Right cardiac atrium (tissue), 5 donors: Measurements from ENCODE around the gene TFR2. TPM values are rescaled to one million over a fixed set of nuclear protein-coding genes. Genes with fewer than 3 reads are reported as not detected.

Experiments
- ATAC-seq, 2 donors: fragments of 200-7000 bp; cut with Tn5 transposase; one replicate each; pipeline versions ENCODE4 v1.8.0 to v1.9.1; 2020; ENCODE audit warnings: moderate library complexity in 2 of 2, mild to moderate bottlenecking in 1 of 2
- DNase-seq, 3 donors: peaks; one replicate each; pipeline ENCODE4 v3.0.0-alpha.2; 2020
- H3K27ac ChIP-seq: one replicate; pipeline ENCODE4 v1.5.1; 2013; ENCODE audit warnings: mild to moderate bottlenecking, low read length, control low read depth, moderate library complexity
- H3K27me3 ChIP-seq: one replicate; pipeline ENCODE4 v1.6.1; 2013; ENCODE audit not compliant: control insufficient read depth, insufficient read depth
- H3K4me1 ChIP-seq: one replicate; pipeline ENCODE4 v1.6.1; 2013; ENCODE audit warnings: low read length; ENCODE audit not compliant: control insufficient read depth, insufficient read depth
- H3K4me3 ChIP-seq: one replicate; pipeline ENCODE4 v1.5.1; 2013; ENCODE audit warnings: low read length, control low read depth
- H3K9me3 ChIP-seq: one replicate; pipeline ENCODE4 v1.6.1; 2013; ENCODE audit warnings: low read length; ENCODE audit not compliant: control insufficient read depth
- WGBS: extraction: QIAGEN DNeasy Blood & Tissue Kit; methylation state at CpG from one replicate; pipeline ENCODE4 v1.1.7; 2013; 5-methylcytosine and 5-hydroxymethylcytosine counted together
- intact Hi-C, 4 donors: fragments of 100-400 bp; cut with DNase I; formaldehyde crosslinking; loops; one replicate each; pipeline versions ENCODE4 v1.11.0 to v1.14.0; 2022 to 2023
- polyA plus RNA-seq: library from polyadenylated mRNA; stranded (reverse); fragments of 200-250 nt; gene quantifications from one replicate; pipeline ENCODE4 v1.2.3, GENCODE V29; 2013
- total RNA-seq, 4 donors: library from RNA; stranded (reverse); fragmentation: NEBNext Ultra II Directional; extraction: Animal tissue kit (Norgen Biotek cat#: 25700); gene quantifications; one replicate each; pipeline ENCODE4 v1.2.1, GENCODE V29; 2021
- donor health status: healthy with polysubstance abuse.
- donor health status: DM: no; HTN: yes; CAD: no.
- donor health status: DM: no; HTN: no; CAD: no.
- donor health status: DM: no; HTN: yes; CAD: no; lungs with severe emphysema.
- donor health status: DM: yes; HTN: yes; CAD: no.

Gene TFR2
- total and polyA plus RNA-seq, 5 donors, result 0.14 to 0.41 (median 0.25) TPM; not detected in 1

DNA sequence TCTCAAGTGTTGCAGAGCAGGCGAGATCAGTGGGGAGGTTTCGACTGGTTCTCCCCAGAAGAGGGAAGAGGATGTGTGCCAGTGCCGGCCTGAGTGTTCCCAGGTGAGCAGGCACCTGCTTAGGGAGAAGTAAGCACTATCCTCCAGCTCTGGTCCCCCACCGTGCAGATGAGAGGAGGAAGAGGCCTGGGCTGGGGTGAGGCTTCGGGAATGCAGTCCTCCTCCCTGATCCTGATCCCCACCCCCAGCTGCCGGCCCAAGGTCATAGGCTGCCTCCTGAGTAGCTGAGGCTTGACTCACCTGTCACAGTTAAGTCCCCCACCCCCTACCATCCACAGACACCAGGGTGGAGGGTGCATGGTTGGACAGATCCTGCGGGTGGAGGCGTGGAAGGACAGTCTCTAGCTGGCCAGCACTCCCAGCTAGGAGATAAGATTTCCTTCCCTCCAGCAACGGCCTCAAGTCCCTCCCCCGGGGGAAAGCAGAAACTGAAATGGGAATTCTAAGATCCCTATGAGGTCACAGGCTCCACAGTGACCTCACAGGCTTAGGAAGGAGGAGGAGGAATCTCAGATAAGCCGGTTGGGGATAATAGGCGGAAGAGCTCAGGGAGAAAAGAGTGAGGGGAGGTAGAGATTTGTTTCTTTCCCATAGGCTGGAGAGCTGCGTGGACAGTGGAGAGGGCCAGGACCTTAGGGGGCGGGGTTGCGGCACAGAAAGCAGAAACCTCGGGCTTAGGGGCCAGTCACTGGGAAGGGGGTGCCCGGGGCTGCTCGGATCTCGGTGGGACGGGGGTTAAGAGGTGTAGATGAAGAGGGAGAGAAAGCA is 56.5 kb downstream of the TFR2 start:
- Histone ChIP-seq H3K4me3 (peak overlapping the region; percentile 74), H3K27ac (peak overlapping the region; percentile 40), H3K27me3 (no peaks in the 10 kb centered on the region), H3K4me1 (peaks cover 2% of the 10 kb centered on the region), H3K9me3 (no peaks in the 10 kb centered on the region)
- intact Hi-C loops, result loop anchor here in 1 of 4 donors (10.0 kb wide), 1 partner anchor 90 kb away; the partner anchor contains the start of gene GNB2
- DNase-seq, result peak; percentile 64 to 80 (median 75)
- peak in 1 of 2 donors; percentile 3 for ATAC-seq
- WGBS, result 5% methylated on average over 20 of the region's 20 CpGs

DNA sequence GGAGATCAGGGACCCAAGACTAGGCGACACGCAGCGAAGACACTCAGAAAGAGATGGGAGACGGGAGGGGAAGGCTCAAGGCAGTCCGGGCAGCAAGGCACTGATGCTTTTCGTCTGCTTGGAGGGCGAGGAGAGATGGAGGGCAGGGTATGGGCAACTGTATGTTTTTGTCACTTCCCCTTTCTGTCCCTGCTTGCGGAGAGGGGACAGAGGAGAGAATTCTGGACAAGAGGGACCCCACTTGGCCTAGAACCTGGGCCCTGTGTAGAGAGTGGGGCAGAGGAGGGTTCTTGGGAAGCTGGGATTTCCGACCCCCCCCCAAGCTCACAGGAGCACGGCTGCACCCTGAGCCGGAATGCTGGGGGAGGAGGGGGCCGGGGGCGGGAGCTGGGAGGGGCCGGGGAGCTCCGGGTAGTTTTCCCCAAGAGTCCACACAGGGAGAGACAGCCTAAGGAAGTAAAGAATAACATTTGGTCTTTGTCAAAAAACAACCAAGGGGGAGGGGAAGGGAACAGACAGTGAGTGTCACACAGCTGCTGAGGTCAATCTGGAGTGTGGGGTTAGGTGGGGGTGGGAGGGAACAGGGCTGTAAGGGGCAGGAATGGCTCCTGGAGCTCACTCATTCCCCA is 57.2 kb downstream of the TFR2 start:
- no peaks in the 10 kb centered on the region for H3K27me3 ChIP-seq
- H3K27ac ChIP-seq, result peak overlapping the region; percentile 40
- peak overlapping the region; percentile 74 for H3K4me3 ChIP-seq
- WGBS, result 33% methylated on average over 15 of the region's 15 CpGs
- intact Hi-C loops, result loop anchor here in 1 of 4 donors (10.0 kb wide), 1 partner anchor 91 kb away; the partner anchor contains the start of gene GNB2
- ATAC-seq (no peak), DNase-seq (peak in 1 of 3 donors; percentile 50)
- H3K4me1 ChIP-seq, result peaks cover 2% of the 10 kb centered on the region
- no peaks in the 10 kb centered on the region for H3K9me3 ChIP-seq

DNA sequence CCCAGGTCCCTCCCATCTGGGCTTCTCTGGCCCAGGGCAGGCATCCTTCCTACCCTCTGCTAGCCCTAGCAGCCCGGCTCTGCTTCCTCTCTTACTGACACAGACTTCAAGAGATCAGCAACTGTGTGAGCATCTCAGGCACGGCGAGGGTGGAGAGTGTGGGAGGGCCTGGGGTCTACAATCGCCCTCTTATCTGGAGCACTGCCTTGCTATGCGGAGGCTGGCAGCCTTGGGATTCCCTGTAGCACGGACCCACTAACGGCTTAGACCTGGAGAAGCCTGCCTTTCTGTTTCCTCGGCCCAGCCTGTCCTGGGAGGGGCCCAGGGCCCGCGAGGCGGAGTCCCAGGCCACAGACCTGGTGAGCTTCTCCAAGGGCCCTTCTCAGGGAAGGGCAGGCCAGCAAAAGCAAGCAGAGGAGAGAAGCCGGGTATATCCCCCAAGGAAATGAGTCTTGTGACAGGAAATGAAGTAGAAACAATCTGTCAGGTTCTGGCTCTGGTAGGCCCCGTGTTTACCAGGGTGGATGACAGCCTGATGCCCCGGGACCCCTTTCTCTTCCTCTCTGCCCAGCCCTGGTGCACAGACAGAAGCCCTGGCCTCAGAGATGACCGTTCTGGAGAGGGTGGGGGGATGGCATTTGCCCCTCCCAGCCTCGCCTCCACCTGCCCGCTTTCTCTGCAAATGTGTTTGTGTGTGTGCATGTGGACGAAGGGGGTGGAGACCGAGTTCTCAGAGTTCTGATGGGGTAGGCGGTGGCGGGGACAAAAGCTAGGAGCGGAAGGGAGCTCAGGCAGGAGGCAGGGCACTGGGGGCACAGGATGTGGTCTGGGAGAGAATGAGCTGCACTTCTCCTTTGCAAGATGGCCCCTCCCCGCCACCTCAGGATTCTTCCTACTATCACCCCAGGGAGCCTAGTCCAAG is 58.0 kb downstream of the TFR2 start:
- WGBS, result 38% methylated on average over 23 of the region's 23 CpGs
- H3K27me3 ChIP-seq, result no peaks in the 10 kb centered on the region
- H3K4me1 ChIP-seq, result peaks cover 2% of the 10 kb centered on the region
- no peaks in the 10 kb centered on the region for H3K9me3 ChIP-seq
- H3K27ac ChIP-seq, result peak overlapping the region; percentile 40
- H3K4me3 ChIP-seq, result no peak overlapping the region
- intact Hi-C loops, result loop anchor here in 1 of 4 donors (10.0 kb wide), 1 partner anchor 91 kb away; the partner anchor contains the start of gene GNB2
- DNase-seq (peak; percentile 57 to 86 (median 83)), ATAC-seq (no peak)

DNA sequence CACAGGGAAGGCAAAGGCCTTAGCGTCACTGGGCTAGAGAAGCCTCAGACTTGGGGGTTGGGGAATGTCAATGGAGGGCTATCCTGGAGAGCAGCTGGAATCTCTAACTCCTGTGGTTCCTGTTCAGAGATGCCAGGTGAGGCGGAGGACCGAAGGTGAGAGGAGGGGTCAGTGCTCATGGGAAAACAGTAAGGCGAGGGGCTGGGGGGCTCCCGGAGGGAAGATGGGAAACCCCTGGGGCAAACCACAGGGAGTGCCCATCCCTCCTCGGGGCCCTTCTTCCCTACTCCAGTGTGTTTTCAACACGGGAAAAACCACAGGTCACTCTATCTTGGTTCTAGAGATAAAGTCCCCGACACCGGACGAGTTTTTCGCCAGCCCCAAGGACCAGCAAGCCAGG is 58.7 kb downstream of the TFR2 start:
- ATAC-seq (no peak), DNase-seq (peak in 1 of 3 donors; percentile 22)
- 56% methylated on average over 11 of the region's 11 CpGs for WGBS
- Histone ChIP-seq H3K27ac (no peak overlapping the region), H3K4me3 (no peak overlapping the region), H3K4me1 (peaks cover 2% of the 10 kb centered on the region), H3K27me3 (no peaks in the 10 kb centered on the region), H3K9me3 (no peaks in the 10 kb centered on the region)
- intact Hi-C loops, result loop anchor here in 1 of 4 donors (10.0 kb wide), 1 partner anchor 92 kb away; the partner anchor contains the start of gene GNB2

DNA sequence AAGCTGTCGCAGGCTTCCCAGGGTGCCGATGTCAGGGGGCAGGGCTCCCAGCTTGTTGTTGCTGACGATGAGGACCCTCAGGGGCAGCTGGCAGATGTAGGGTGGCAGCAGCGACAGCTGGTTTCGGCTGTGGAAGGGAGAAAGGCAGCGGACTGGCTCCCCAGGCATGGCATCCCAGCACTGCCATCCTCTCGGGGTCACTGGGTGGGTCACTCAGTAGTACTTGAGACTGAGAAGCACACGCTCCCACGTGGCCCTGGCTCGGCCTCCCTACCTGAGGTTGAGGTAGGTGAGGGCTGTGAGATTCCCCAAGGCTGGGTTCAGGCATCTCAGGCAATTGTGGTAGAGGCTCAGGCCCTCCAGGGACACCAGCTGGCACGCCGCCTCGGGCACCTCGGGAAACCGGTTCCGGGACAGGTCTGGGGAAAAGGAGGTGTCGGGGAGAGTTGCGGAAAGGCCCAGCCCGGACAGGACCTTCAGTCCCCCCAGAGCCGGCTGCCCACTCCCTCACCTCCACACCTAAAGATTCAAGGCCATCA is 59.2 kb downstream of the TFR2 start:
- Histone ChIP-seq H3K9me3 (no peaks in the 10 kb centered on the region), H3K27ac (no peak overlapping the region), H3K27me3 (no peaks in the 10 kb centered on the region), H3K4me3 (no peak overlapping the region), H3K4me1 (peaks cover 2% of the 10 kb centered on the region)
- intact Hi-C loops, result loop anchor here in 1 of 4 donors (10.0 kb wide), 1 partner anchor 93 kb away; the partner anchor contains the start of gene GNB2
- peak in 2 of 3 donors; percentile 61 for DNase-seq
- ATAC-seq, result no peak
- WGBS, result 74% methylated on average over 20 of the region's 20 CpGs

DNA sequence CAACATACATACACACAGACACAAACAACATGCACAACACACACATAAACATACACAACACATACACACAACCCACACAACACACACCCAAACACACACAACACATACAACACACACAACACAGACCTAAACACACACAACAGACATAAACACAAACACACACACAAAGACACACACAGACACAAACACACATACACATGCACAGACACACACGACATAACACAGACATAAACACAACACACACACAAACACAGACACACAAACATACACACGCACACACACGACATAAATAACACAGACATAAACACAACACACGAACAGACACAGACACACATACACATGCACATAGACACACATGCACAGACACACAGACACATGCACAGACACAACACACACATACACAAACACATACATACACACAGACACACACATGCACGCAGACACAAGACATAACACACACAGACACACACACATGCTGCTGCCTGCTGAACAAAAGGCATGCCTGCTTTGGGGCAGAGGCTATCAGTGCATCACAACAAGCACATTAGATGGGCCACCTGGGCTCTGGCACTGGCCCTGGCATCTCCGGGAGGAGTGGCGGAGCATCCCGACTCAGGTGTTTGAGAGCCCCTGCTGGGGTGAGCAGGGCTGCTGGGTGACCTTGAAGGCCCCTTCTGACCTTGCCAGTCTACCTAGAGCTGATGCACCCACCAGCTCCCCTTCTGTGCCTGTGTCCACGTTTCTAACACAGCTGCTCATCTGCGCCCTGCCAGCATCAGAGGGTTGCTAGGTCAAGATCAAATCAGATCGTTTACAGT is 60.7 kb downstream of the TFR2 start:
- intact Hi-C loops, result loop anchor here in 1 of 4 donors (10.0 kb wide), 1 partner anchor 94 kb away; the partner anchor contains the start of gene GNB2
- 84% methylated on average over 11 of the region's 11 CpGs for WGBS
- no peak for ATAC-seq

DNA sequence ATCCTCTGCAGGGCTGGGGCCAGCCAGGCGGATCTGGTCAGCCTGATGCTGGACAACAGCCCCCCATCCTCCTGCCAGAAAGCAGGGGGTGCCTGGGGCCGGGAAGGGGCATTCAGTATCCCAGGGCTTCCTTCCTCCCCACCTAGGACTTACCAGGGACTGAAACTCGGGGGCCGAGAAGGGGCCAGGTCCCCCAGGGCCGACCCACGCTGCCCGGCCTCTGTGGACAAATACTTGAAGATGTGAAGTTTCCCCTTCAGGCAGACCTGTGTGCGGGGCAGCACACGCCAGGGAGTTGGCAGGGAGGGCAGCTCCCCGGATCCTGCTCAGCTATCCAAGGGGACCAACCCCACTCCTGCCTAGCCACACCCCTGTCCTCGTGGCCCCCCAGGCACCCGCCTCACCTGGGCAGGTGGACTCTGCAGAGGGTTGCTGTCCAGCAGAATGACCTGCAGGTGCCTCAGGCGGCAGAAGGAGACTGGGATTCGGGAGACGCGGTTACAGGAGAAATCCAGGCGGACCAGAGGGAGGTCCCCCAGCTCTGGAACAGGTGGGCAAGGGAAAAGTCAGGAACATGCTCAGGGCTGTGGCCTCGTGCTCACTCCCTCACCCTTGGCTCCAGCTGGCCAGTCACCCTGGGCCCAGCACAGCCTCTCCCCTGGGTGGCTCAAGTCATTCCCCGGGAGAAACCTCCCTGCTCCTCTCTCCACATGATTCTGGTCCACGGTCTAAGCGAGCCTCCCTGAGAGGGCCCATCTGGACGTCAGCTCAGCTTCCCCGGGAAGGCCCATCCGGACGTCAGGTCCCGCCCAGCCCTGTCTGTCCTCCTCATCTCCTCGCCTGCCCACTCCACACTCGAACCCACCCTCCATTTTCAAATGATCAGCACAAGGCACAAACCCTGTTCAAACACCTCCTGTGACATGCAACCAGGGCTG is 62.8 kb downstream of the TFR2 start:
- Histone ChIP-seq H3K27me3 (no peaks in the 10 kb centered on the region), H3K4me1 (no peaks in the 10 kb centered on the region), H3K4me3 (no peak overlapping the region), H3K9me3 (no peaks in the 10 kb centered on the region), H3K27ac (no peak overlapping the region)
- intact Hi-C loops, result no loop called here
- no peak for ATAC-seq
- peak in 2 of 3 donors; percentile 12 to 43 for DNase-seq
- WGBS, result 92% methylated on average over 28 of the region's 28 CpGs

More for the DNA sequence above, 60.7 kb downstream of the TFR2 start:
- H3K4me1 ChIP-seq, result peaks cover 2% of the 10 kb centered on the region
- H3K4me3 ChIP-seq, result no peak overlapping the region
- no peaks in the 10 kb centered on the region for H3K9me3 ChIP-seq
- H3K27ac ChIP-seq, result no peak overlapping the region
- no peaks in the 10 kb centered on the region for H3K27me3 ChIP-seq
- peak in 2 of 3 donors; percentile 27 to 29 for DNase-seq

DNA sequence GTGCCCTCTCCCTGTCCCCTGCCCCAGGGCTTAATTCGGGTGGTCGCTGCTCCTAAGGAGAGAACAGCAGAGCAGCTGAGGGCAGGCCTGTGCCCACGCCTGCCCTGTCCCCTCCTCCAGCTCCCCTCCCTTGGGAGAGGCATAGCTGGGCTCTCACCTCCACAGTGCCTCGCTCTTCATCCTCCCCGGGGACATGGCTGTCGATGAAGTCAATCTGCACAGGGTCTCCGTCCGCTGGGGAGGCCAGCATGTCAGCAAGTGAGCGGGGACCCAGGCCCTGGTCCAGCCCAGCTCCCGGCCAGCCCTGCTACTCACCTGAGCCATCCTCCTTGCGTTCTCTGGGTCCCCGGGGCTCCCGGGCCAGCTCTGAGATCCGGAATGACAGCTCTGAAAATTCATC is 63.8 kb downstream of the TFR2 start:
- Histone ChIP-seq H3K27ac (no peak overlapping the region), H3K4me1 (no peaks in the 10 kb centered on the region), H3K27me3 (no peaks in the 10 kb centered on the region), H3K4me3 (no peak overlapping the region), H3K9me3 (no peaks in the 10 kb centered on the region)
- no peak for ATAC-seq
- intact Hi-C loops, result no loop called here
- DNase-seq, result peak in 1 of 3 donors; percentile 50
- WGBS, result 93% methylated on average over 14 of the region's 14 CpGs

DNA sequence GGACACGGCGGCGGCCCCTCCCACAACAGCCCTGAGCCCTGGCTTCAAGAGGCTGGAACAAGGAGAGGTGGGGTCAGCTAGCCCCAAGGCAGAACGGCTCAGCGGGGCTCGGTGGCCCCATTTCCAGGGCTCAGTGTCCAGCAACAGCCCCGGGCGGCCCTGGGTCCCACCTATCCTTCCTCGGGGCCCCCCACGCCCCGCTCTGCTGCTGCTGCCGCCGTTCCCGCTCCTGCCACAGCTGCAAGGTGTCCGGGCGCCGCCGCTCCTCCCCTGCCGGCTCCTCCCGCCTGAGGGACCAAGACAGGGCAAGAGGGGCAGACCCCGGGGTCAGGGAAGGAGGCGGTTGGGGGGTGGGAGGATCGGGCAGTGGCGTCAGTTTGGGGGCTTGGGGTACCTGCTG is 64.2 kb downstream of the TFR2 start:
- Histone ChIP-seq H3K27ac (no peak overlapping the region), H3K4me1 (no peaks in the 10 kb centered on the region), H3K9me3 (no peaks in the 10 kb centered on the region), H3K27me3 (no peaks in the 10 kb centered on the region), H3K4me3 (no peak overlapping the region)
- peak in 1 of 3 donors; percentile 66 for DNase-seq
- intact Hi-C loops, result no loop called here
- ATAC-seq, result no peak
- WGBS, result 95% methylated on average over 24 of the region's 24 CpGs
